Thyroid gland (tissue), 4 donors: ENCODE data around the gene RNF125.

Source experiments
- POLR2A ChIP-seq, 2 donors: fragments of 450-650 bp; IDR thresholded peaks; one replicate each; pipeline ENCODE4 v1.6.1; 2017; ENCODE audit warnings: antibody characterized with exemption in 2 of 2, mild to moderate bottlenecking in 2 of 2, moderate library complexity in 1 of 2
- TF ChIP-seq, protein P1 (sequence below), 6 experiments: fragments of 200-600 bp in 3 of 6; fragments of 450-650 bp in 3 of 6; sonication (generic) in 3 of 6; IDR thresholded peaks; one replicate each; pipeline ENCODE4 v1.5.1; 2016 to 2019; ENCODE audit warnings: antibody characterized with exemption in 6 of 6, mild to moderate bottlenecking in 2 of 6, inconsistent platforms in 1 of 6, moderate library complexity in 1 of 6

DNA sequence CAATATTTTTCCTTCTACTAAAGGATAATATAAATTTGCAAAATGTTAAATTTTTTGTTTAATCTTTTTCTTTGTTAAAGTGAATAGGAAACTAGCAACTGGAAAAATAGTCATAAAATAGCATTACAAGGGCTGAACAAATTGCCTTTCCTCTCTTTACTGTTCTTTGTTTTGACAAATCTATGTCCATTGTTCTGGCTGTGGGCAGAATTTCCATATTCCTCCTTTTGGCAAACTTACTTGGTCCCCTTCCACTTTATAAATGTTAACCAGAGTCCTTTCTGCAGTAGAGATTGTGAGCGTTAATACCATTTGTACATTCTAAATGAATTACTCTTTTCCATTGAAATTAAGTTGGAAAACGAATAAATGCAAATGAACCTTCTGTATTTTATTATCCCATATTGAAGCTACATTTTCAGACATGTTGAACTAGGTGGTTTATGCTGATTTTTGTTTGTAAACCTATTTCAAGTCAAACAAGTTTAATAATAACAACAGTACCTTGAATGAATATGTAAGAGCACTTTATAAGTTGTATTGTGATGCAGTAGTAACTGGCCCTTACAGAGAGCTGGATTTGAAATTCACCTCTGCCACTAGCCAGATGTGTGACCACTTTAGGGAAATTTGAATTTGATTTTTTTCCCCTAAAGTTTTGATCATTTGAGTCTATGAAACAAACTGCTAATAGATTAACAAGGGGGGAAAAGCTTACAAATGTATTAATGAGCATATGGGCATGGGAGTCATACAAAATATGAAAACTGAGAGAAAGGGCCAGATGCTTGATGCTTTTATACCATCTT lies 3.3 kb downstream of the RNF125 start:
- TF ChIP-seq, protein P1, sequence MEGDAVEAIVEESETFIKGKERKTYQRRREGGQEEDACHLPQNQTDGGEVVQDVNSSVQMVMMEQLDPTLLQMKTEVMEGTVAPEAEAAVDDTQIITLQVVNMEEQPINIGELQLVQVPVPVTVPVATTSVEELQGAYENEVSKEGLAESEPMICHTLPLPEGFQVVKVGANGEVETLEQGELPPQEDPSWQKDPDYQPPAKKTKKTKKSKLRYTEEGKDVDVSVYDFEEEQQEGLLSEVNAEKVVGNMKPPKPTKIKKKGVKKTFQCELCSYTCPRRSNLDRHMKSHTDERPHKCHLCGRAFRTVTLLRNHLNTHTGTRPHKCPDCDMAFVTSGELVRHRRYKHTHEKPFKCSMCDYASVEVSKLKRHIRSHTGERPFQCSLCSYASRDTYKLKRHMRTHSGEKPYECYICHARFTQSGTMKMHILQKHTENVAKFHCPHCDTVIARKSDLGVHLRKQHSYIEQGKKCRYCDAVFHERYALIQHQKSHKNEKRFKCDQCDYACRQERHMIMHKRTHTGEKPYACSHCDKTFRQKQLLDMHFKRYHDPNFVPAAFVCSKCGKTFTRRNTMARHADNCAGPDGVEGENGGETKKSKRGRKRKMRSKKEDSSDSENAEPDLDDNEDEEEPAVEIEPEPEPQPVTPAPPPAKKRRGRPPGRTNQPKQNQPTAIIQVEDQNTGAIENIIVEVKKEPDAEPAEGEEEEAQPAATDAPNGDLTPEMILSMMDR (IDR thresholded peaks at IDR 0.05) = no peak
- no peak for TF ChIP-seq POLR2A (IDR thresholded peaks at IDR 0.05)
